ENCODE data around the gene FAM219B. TPM values are rescaled to one million over a fixed set of nuclear protein-coding genes. Genes with fewer than 3 reads are reported as not detected.
"Not testable (repeated sequence)": the region's sequence is repeated elsewhere in the genome, so short reads cannot be mapped to it uniquely, and the experiment has no call there.

FAM219B gene
- total RNA-seq, 6 experiments from 2014 or later, result 40.6 to 61.4 (median 51.8) TPM

DNA sequence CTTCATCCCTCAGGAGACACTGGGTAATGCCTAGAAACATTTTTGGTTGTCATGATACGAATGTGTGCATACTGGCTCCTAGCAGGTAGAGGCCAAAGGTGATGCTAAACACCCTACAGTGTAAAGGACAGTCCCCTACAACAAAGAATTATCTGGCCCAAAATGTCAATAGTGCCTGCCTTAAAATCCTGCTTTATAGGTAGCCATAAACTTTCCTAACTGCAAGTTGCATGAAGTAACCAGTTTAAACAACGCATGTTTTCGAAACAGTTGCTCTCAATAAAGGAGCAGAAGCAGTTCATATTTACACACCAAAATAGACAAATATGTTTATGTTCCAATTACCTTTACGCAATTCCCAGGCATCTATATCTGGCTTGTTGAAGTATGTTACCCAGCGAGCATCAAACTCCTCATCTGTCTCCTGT lies 22.1 kb upstream of the FAM219B start:
- H3K4me3 Mint-ChIP-seq, result no peak overlapping the region
- H3K36me3 Mint-ChIP-seq (ENCODE audit: low read depth), result peaks cover 10% of the 10 kb centered on the region; the same call in 1 of the 2 replicates
- H3K27me3 Mint-ChIP-seq (ENCODE audit: insufficient read depth), result no peaks in the 10 kb centered on the region
- no peak for TF ChIP-seq CTCF (IDR thresholded peaks at IDR 0.05)
- no peak for DNase-seq
- no peaks in the 10 kb centered on the region for H3K9me3 Mint-ChIP-seq
- H3K4me1 Mint-ChIP-seq (ENCODE audit: low read depth), result no peaks in the 10 kb centered on the region
- H3K27ac Mint-ChIP-seq, result no peak overlapping the region

DNA sequence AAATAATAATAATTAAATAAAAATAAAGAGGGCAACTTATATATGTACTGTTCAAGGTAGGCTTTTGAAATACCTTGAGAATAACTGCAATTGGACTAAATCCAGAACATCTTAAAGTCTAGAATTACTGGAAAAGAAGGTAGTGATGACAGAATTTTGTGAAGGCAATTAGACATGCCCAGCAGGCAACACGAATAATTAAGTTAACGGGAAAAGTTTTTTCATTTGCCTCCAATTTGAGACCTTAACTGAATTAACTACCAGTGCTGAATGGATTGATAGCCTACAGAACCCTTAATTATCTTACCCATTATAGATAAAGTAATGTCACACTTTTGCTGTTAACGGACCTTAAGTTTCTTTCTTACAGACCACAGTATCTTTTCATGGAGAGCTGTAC lies 17.9 kb upstream of the FAM219B start:
- Mint-ChIP-seq H3K27me3 (ENCODE audit: insufficient read depth) (no peaks in the 10 kb centered on the region), H3K27ac (no peak overlapping the region), H3K36me3 (ENCODE audit: low read depth) (peaks cover 23% of the 10 kb centered on the region), H3K9me3 (no peaks in the 10 kb centered on the region), H3K4me3 (no peak overlapping the region), H3K4me1 (ENCODE audit: low read depth) (no peaks in the 10 kb centered on the region)
- no peak for TF ChIP-seq CTCF (IDR thresholded peaks at IDR 0.05)
- DNase-seq, result no peak

DNA sequence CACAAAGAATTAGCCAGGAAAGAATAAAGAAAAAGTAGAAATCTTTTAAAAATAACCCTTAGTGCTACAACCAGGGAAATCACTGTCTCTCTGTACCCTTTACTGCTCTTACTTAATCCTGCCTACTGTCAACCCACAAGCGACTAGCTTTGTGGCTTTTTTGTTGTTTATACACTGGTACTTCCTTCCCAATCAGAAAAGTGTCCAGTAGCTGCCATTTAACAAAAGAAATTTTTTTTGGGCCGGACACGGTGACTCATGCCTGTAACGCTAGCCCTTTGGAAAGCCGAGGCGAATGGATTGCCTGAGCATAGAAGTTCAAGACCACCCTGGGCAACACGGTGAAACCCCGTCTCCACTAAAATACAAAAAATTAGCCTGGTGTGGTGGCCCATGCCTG lies 13.8 kb upstream of the FAM219B start:
- Mint-ChIP-seq H3K36me3 (ENCODE audit: low read depth) (peaks cover 27% of the 10 kb centered on the region), H3K27ac (no peak overlapping the region), H3K4me1 (ENCODE audit: low read depth) (no peaks in the 10 kb centered on the region), H3K9me3 (no peaks in the 10 kb centered on the region), H3K27me3 (ENCODE audit: insufficient read depth) (no peaks in the 10 kb centered on the region), H3K4me3 (no peak overlapping the region)
- TF ChIP-seq CTCF (IDR thresholded peaks at IDR 0.05), result no peak
- no peak for DNase-seq

GRCh38 chr15:74917676-74918075 lies 11.0 kb upstream of the FAM219B start:
- H3K9me3 Mint-ChIP-seq, result no peaks in the 10 kb centered on the region
- no peak for DNase-seq
- H3K4me1 Mint-ChIP-seq (ENCODE audit: low read depth), result peaks cover 7% of the 10 kb centered on the region
- H3K27me3 Mint-ChIP-seq (ENCODE audit: insufficient read depth), result no peaks in the 10 kb centered on the region
- H3K4me3 Mint-ChIP-seq, result no peak overlapping the region
- H3K36me3 Mint-ChIP-seq (ENCODE audit: low read depth), result peaks cover 31% of the 10 kb centered on the region
- no peak overlapping the region for H3K27ac Mint-ChIP-seq
- TF ChIP-seq CTCF (IDR thresholded peaks at IDR 0.05), result no peak

DNA sequence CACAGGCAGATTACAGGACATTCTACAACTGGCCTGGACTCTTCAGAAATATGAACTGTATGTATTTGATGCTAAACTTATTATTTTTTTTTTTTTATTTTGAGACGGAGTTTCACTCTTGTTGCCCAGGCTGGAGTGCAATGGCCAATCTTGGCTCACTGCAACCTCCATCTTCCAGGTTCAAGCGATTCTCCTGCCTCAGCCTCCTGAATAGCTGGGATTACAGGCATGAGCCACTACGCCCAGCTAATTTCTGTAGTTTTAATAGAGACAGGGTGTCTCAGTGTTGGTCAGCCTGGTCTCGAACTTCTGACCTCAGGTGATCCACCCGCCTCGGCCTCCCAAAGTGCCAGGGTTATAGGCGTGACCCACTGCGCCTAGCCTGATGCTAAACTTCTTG lies 7.1 kb upstream of the FAM219B start:
- H3K4me3 Mint-ChIP-seq; H3K27me3 Mint-ChIP-seq (ENCODE audit: insufficient read depth); DNase-seq; H3K4me1 Mint-ChIP-seq (ENCODE audit: low read depth); H3K9me3 Mint-ChIP-seq: not testable (repeated sequence)
- Mint-ChIP-seq H3K27ac (peak overlapping the region; percentile 79), H3K36me3 (ENCODE audit: low read depth) (peaks cover 20% of the 10 kb centered on the region)

GRCh38 chr15:74913041-74913440 lies 6.4 kb upstream of the FAM219B start:
- Mint-ChIP-seq H3K9me3 (no peaks in the 10 kb centered on the region), H3K4me1 (ENCODE audit: low read depth) (peaks cover 7% of the 10 kb centered on the region), H3K36me3 (ENCODE audit: low read depth) (peaks cover 14% of the 10 kb centered on the region), H3K27me3 (ENCODE audit: insufficient read depth) (no peaks in the 10 kb centered on the region; the same call in 1 of the 2 replicates), H3K27ac (peak overlapping the region; percentile 79), H3K4me3 (no peak overlapping the region)
- no peak for TF ChIP-seq CTCF (IDR thresholded peaks at IDR 0.05)
- DNase-seq, result peak; percentile 43
